WERI-Rb-1 (cell line): ENCODE data around the gene DNAJC9.

ENCODE experiments used
- DNase-seq: peaks from one replicate; pipeline ENCODE4 v3.0.0-alpha.2; 2020
- H3K27ac ChIP-seq: fragments of 250-450 bp; sonication (Bioruptor Pico); 2 replicates; pipeline ENCODE4 v1.5.1; 2020; ENCODE audit warnings: mild to moderate bottlenecking, moderate library complexity
- H3K27me3 ChIP-seq: fragments of 250-450 bp; sonication (Bioruptor Pico); 2 replicates; pipeline ENCODE4 v1.5.1; 2021; ENCODE audit warnings: mild to moderate bottlenecking, low read depth, moderate library complexity; ENCODE audit not compliant: insufficient read depth, severe bottlenecking
- H3K36me3 ChIP-seq: fragments of 250-450 bp; sonication (Bioruptor Pico); 2 replicates; pipeline ENCODE4 v1.5.1; 2020; ENCODE audit warnings: mild to moderate bottlenecking, moderate library complexity
- H3K4me3 ChIP-seq: 2 replicates; pipeline ENCODE4 v1.5.1; 2011; ENCODE audit warnings: low read depth, mild to moderate bottlenecking, control low read depth, low read length
- H3K9me3 ChIP-seq: fragments of 250-450 bp; sonication (Bioruptor Pico); 2 replicates; pipeline ENCODE4 v1.5.1; 2021; ENCODE audit warnings: mild to moderate bottlenecking, moderate library complexity; ENCODE audit not compliant: severe bottlenecking
- CTCF ChIP-seq: IDR thresholded peaks from 2 replicates; pipeline ENCODE4 v1.5.1; 2011; ENCODE audit warnings: low read depth, mild to moderate bottlenecking, control low read depth, inconsistent platforms, low read length

The DNAJC9 gene

GRCh38 chr10:73253225-73253555 is 6.1 kb upstream of the DNAJC9 start:
- TF ChIP-seq CTCF, result peak; percentile 4; the same call in 1 of the 2 replicates
- Histone ChIP-seq H3K4me3 (peak overlapping the region; percentile 97), H3K36me3 (peaks cover 34% of the 10 kb centered on the region), H3K9me3 (no peaks in the 10 kb centered on the region), H3K27ac (peak overlapping the region; percentile 91), H3K27me3 (no peaks in the 10 kb centered on the region)
- DNase-seq, result no peak

GRCh38 chr10:73252445-73253224 is 5.6 kb upstream of the DNAJC9 start, which contains the start of gene MRPS16:
TSS of gene MRPS16 (minus strand) at chr10:73252644. CDS start at chr10:73252482, 162 bp downstream.
- Histone ChIP-seq H3K9me3 (no peaks in the 10 kb centered on the region), H3K4me3 (peak within 1 kb of the TSS; percentile 97), H3K36me3 (peaks cover 35% of the 10 kb centered on the region), H3K27ac (peak within 1 kb of the TSS; percentile 91), H3K27me3 (no peaks in the 10 kb centered on the region)
- DNase-seq, result peak; percentile 97
- no peak for TF ChIP-seq CTCF

DNA sequence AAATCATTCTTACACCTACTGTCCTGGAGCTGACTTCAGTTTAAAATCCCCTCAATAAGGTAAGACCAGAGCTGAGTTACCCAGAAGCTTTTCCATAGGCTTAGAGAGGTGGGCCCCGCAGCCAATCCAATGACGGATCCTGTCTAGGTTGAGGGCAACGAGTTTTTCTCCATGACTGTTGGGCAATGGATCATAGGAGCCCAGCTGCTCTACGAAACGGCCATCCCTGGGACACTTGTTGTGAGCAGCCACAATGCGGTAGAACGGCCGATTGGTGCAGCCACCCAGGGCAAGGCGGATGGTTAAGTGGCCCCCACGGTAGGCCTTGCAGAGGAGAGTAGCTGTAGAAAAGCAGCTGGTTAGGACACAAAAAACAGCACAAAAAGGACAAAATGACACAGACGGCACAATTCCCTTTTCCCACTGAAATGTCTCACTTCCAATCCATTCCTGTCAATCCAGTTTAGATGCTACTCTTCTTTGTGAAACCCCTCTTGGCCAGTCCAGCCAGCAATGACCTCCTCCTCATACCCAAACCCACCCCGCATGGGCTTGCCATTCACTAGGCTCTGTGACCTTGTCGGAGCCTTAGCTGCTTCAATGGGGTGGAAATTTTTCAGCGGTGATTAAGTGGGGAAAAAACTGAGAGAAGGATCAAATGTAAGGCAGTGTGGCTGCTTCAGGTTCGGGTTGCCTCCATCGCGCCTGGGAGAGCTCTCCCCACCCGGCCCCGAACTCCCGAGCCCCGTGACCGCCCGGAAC is 4.8 kb upstream of the DNAJC9 start:
- H3K36me3 ChIP-seq, result peaks cover 37% of the 10 kb centered on the region
- H3K9me3 ChIP-seq, result no peaks in the 10 kb centered on the region
- no peaks in the 10 kb centered on the region for H3K27me3 ChIP-seq
- DNase-seq, result peak; percentile 28
- peak overlapping the region; percentile 97 for H3K4me3 ChIP-seq
- no peak for TF ChIP-seq CTCF
- peak overlapping the region; percentile 91 for H3K27ac ChIP-seq

DNA sequence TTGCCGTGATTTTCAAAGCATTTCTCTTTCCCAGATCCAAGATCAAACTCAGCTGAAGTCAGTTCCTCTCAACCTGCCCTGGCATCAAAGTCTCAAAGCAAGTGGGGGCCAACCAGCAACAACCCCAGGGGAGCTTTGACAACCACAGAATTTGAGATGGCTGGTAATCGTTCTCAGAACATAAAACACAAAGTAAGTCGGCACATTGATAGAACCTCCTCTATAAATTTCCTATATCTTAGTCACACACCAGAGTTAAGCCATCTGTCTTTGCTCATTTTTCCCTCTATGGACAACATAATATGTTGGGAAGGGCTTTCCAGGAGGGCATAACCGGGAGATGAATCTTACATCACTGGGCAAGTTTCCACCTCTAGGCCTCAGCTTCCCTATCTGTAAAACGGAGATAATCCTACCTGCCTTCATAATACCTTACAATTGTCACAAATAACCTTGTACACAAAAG is 1.2 kb upstream of the DNAJC9 start:
- H3K27me3 ChIP-seq, result no peaks in the 10 kb centered on the region
- DNase-seq, result no peak
- H3K4me3 ChIP-seq, result no peak overlapping the region
- H3K27ac ChIP-seq, result no peak overlapping the region; the same call in 1 of the 2 replicates
- TF ChIP-seq CTCF, result no peak
- peaks cover 72% of the 10 kb centered on the region for H3K36me3 ChIP-seq
- H3K9me3 ChIP-seq, result no peaks in the 10 kb centered on the region

GRCh38 chr10:73247509-73248258 is 629 bp upstream of the DNAJC9 start:
- no peak for DNase-seq
- no peaks in the 10 kb centered on the region for H3K9me3 ChIP-seq
- H3K4me3 ChIP-seq, result peak overlapping the region; percentile 86
- no peaks in the 10 kb centered on the region for H3K27me3 ChIP-seq
- H3K27ac ChIP-seq, result peak overlapping the region; percentile 98
- H3K36me3 ChIP-seq, result peaks cover 78% of the 10 kb centered on the region
- no peak for TF ChIP-seq CTCF
